ENCODE measurements around the gene SPINDOC. TPM values are rescaled to one million over a fixed set of nuclear protein-coding genes. Genes with fewer than 3 reads are reported as not detected.

SPINDOC gene
- total and polyA plus RNA-seq, 12 donors = 7.0 to 13.2 (median 9.6) TPM

DNA sequence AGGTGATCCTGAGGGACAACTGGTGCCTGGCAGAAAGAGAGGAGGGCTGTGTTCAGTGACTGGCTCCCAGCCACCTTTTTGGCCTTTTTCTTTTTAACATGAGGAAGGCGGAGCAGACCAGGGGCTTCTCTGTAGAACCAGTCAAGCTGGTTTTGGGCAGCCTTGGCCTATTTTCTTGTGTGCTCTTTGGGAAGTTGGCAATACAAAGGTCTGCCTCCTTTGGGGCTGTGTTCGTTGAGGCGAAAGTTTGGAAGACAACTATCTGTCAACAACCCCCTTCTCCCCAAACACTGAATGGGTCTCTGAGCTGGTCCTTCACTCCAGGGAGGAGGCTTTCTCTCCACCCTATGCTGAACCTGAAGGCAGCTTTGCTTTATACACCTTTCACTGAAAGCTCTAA is 34.1 kb downstream of the SPINDOC start:
- intact Hi-C loops (cut with DNase I) = no loop called here
- TF ChIP-seq, protein P1, sequence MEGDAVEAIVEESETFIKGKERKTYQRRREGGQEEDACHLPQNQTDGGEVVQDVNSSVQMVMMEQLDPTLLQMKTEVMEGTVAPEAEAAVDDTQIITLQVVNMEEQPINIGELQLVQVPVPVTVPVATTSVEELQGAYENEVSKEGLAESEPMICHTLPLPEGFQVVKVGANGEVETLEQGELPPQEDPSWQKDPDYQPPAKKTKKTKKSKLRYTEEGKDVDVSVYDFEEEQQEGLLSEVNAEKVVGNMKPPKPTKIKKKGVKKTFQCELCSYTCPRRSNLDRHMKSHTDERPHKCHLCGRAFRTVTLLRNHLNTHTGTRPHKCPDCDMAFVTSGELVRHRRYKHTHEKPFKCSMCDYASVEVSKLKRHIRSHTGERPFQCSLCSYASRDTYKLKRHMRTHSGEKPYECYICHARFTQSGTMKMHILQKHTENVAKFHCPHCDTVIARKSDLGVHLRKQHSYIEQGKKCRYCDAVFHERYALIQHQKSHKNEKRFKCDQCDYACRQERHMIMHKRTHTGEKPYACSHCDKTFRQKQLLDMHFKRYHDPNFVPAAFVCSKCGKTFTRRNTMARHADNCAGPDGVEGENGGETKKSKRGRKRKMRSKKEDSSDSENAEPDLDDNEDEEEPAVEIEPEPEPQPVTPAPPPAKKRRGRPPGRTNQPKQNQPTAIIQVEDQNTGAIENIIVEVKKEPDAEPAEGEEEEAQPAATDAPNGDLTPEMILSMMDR (IDR thresholded peaks at IDR 0.05) = no peak
- Histone ChIP-seq H3K9me3 (no peaks in the 10 kb centered on the region), H3K27ac (peak overlapping the region in 5 of 10 donors; percentile 3 to 63 (median 24)), H3K36me3 (peaks cover 0 to 46% (median 0%) of the 10 kb centered on the region in 9 donors), H3K27me3 (no peaks in the 10 kb centered on the region), H3K4me1 (peaks cover 18 to 83% (median 63%) of the 10 kb centered on the region in 9 donors), H3K4me3 (no peak overlapping the region)
- WGBS, 2 donors = 70 to 78% methylated on average over 3 of the region's 3 CpGs
- DNase-seq (no peak), ATAC-seq (no peak)

GRCh38 chr11:63849691-63850090 is 36.4 kb downstream of the SPINDOC start:
- no peak for ATAC-seq
- intact Hi-C loops (cut with DNase I) = no loop called here
- peaks cover 16 to 75% (median 46%) of the 10 kb centered on the region in 9 donors for H3K4me1 ChIP-seq
- TF ChIP-seq, protein P1 (IDR thresholded peaks at IDR 0.05) = no peak
- no peaks in the 10 kb centered on the region for H3K27me3 ChIP-seq
- H3K4me3 ChIP-seq = no peak overlapping the region
- no peaks in the 10 kb centered on the region for H3K9me3 ChIP-seq
- H3K27ac ChIP-seq = no peak overlapping the region
- peaks cover 0 to 28% (median 0%) of the 10 kb centered on the region in 9 donors for H3K36me3 ChIP-seq
- 73 to 82% methylated on average over 2 of the region's 2 CpGs for WGBS, 2 donors
- DNase-seq = no peak

GRCh38 chr11:63850920-63851319 is 37.7 kb downstream of the SPINDOC start:
- no peak for ATAC-seq

GRCh38 chr11:63851364-63851763 is 38.1 kb downstream of the SPINDOC start:
- no peak for ATAC-seq
- Histone ChIP-seq H3K4me1 (peaks cover 5 to 75% (median 34%) of the 10 kb centered on the region in 9 donors), H3K4me3 (no peak overlapping the region), H3K36me3 (peaks cover 0 to 32% (median 0%) of the 10 kb centered on the region in 9 donors), H3K27ac (peak overlapping the region in 3 of 10 donors; percentile 19 to 55 (median 19)), H3K9me3 (no peaks in the 10 kb centered on the region), H3K27me3 (no peaks in the 10 kb centered on the region)
- DNase-seq = no peak
- TF ChIP-seq, protein P1 (IDR thresholded peaks at IDR 0.05) = no peak
- intact Hi-C loops (cut with DNase I) = no loop called here
- WGBS, 2 donors = 59 to 70% methylated on average over 2 of the region's 2 CpGs

More at GRCh38 chr11:63850920-63851319, 37.7 kb downstream of the SPINDOC start:
- Histone ChIP-seq H3K27ac (peak overlapping the region in 2 of 10 donors; percentile 19 to 55), H3K4me1 (peaks cover 5 to 75% (median 35%) of the 10 kb centered on the region in 9 donors), H3K9me3 (no peaks in the 10 kb centered on the region), H3K36me3 (peaks cover 0 to 32% (median 0%) of the 10 kb centered on the region in 9 donors), H3K4me3 (no peak overlapping the region), H3K27me3 (no peaks in the 10 kb centered on the region)
- TF ChIP-seq, protein P1 (IDR thresholded peaks at IDR 0.05) = no peak
- no peak for DNase-seq
- intact Hi-C loops (cut with DNase I) = no loop called here
- 79 to 85% methylated on average over 5 of the region's 5 CpGs for WGBS, 2 donors
